Panc1 (cell line): Measurements from ENCODE around the gene ANXA6. TPM values are rescaled to one million over a fixed set of nuclear protein-coding genes. Genes with fewer than 3 reads are reported as not detected.

ENCODE experiments used
- ATAC-seq: fragments of 200-7000 bp; cut with Tn5 transposase; 2 replicates; pipeline ENCODE4 v1.9.1; 2020; ENCODE audit warnings: mild to moderate bottlenecking, moderate library complexity
- BruUV-seq: library from RNA; stranded (reverse); fragments of 400-500 nt; replicated peaks from 2 replicates; lab custom pipeline; 2021; lab: Mats Ljungman, UMichigan
- CTCF ChIA-PET: fragments of 300-600 bp; sonication (Branson Sonifier 250); formaldehyde crosslinking; loops from one replicate; lab custom pipeline; 2022; ENCODE audit warnings: antibody characterized with exemption; lab: Charles Lee
- POLR2A ChIA-PET: fragments of 300-600 bp; sonication (Branson Sonifier 250); formaldehyde crosslinking; loops from one replicate; lab custom pipeline; 2022; ENCODE audit warnings: antibody characterized with exemption; lab: Charles Lee
- DNase-seq: peaks from one replicate; pipeline ENCODE4 v3.0.0-alpha.2; 2010; ENCODE audit warnings: low read depth, low spot score
- H3K27ac ChIP-seq: 2 replicates; pipeline ENCODE4 v1.5.1; 2011; ENCODE audit warnings: mild to moderate bottlenecking, low read length, inconsistent platforms
- H3K27me3 ChIP-seq: fragments of 200-500 bp; sonication (Bioruptor generic); 2 replicates; pipeline ENCODE4 v1.6.0; 2014; ENCODE audit warnings: low read length, inconsistent platforms; ENCODE audit not compliant: control insufficient read depth, insufficient read depth
- H3K36me3 ChIP-seq: fragments of 200-500 bp; sonication (Bioruptor generic); 2 replicates; pipeline ENCODE4 v1.5.1; 2014; ENCODE audit warnings: inconsistent platforms, mild to moderate bottlenecking, low read length, moderate library complexity; ENCODE audit not compliant: control insufficient read depth, insufficient read depth
- H3K4me1 ChIP-seq: 2 replicates; pipeline ENCODE4 v1.5.1; 2011; ENCODE audit warnings: inconsistent platforms, mild to moderate bottlenecking, low read length, moderate library complexity; ENCODE audit not compliant: control insufficient read depth, insufficient read depth
- H3K4me3 ChIP-seq, 2 experiments: 2 replicates each; pipeline ENCODE4 v1.5.1; 2011 to 2012; ENCODE audit warnings: low read depth in 2 of 2, low read length in 2 of 2, mild to moderate bottlenecking in 2 of 2, inconsistent platforms in 1 of 2, moderate library complexity in 1 of 2
- H3K9me3 ChIP-seq: fragments of 200-500 bp; sonication (Bioruptor generic); 2 replicates; pipeline ENCODE4 v1.5.1; 2014; ENCODE audit warnings: low read depth, mild to moderate bottlenecking, inconsistent platforms, low read length, moderate library complexity; ENCODE audit not compliant: control insufficient read depth, insufficient read depth
- CTCF ChIP-seq: fragments of 450-650 bp; IDR thresholded peaks from 2 replicates; pipeline ENCODE4 v1.5.1; 2017; ENCODE audit warnings: mild to moderate bottlenecking
- POLR2AphosphoS5 ChIP-seq: IDR thresholded peaks from 2 replicates; pipeline ENCODE4 v1.6.1; 2012; ENCODE audit warnings: mild to moderate bottlenecking, low read depth, low read length, moderate library complexity
- REST ChIP-seq, 2 experiments: IDR thresholded peaks; 2 replicates each; pipeline ENCODE4 v1.6.1; 2011 to 2012; ENCODE audit warnings: low read depth in 2 of 2, control low read depth in 1 of 2, low read length in 1 of 2, mild to moderate bottlenecking in 1 of 2, moderate library complexity in 1 of 2; ENCODE audit not compliant: insufficient read depth in 1 of 2
- SIN3A ChIP-seq: IDR thresholded peaks from 2 replicates; pipeline ENCODE4 v1.6.1; 2012; ENCODE audit warnings: low read depth, mild to moderate bottlenecking, low read length, moderate library complexity, borderline replicate concordance; ENCODE audit not compliant: insufficient read depth
- TCF7L2 ChIP-seq: IDR thresholded peaks from 2 replicates; pipeline ENCODE4 v1.6.1; 2011; ENCODE audit warnings: mild to moderate bottlenecking, low read depth, low read length, inconsistent platforms
- in situ Hi-C: cut with HindIII; loops from 2 replicates; pipeline ENCODE4 v1.10.0; 2016; ENCODE audit warnings: low sequenced_read_pairs, low pct_unique_long_range_greater_than_20kb
- intact Hi-C: fragments of 100-400 bp; cut with micrococcal nuclease; formaldehyde crosslinking; loops from one replicate; pipeline ENCODE4 v1.10.0; 2022; ENCODE audit not compliant: unreplicated experiment
- total RNA-seq: library from RNA; stranded (reverse); gene quantifications from one replicate; pipeline ENCODE4 v1.2.1, GENCODE V29; 2021; ENCODE audit not compliant: unreplicated experiment

Gene ANXA6
- total RNA-seq, 1 experiment from 2014 or later: 60.0 TPM

DNA sequence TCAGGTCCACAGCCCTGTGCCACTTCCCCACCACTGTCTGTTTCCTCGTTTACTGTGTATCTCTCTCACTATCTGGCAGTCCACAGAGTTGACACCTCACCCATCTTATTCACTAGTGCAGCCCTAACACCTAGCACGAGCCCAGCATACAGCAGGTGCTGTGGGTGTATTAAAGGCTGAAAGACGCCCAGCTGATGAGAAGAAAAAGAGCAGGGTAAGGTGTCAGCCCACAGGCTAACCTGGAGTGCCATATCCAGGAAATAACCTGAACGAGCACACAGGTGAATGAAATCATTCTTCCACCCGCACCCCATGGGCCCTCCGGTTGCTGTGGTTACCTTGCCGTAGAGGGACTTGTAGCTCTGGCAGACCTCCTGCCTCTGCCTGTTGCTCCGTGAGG is 18.6 kb downstream of the ANXA6 start:
- in situ Hi-C loops: no loop called here
- no peak for TF ChIP-seq REST (IDR thresholded peaks at IDR 0.05; ENCODE audit: insufficient read depth in 1 of 2, low read depth in 2 of 2, low read length in 1 of 2)
- intact Hi-C loops: no loop called here
- POLR2A ChIA-PET: no interaction called here
- no peak overlapping the region for H3K27ac ChIP-seq
- H3K27me3 ChIP-seq: no peaks in the 10 kb centered on the region
- no peaks in the 10 kb centered on the region for H3K36me3 ChIP-seq
- H3K4me3 ChIP-seq: no peak overlapping the region
- ATAC-seq (no peak), DNase-seq (no peak)
- no TSS peak for BruUV-seq
- no peaks in the 10 kb centered on the region for H3K4me1 ChIP-seq
- H3K9me3 ChIP-seq: no peaks in the 10 kb centered on the region
- CTCF ChIA-PET: no interaction called here

DNA sequence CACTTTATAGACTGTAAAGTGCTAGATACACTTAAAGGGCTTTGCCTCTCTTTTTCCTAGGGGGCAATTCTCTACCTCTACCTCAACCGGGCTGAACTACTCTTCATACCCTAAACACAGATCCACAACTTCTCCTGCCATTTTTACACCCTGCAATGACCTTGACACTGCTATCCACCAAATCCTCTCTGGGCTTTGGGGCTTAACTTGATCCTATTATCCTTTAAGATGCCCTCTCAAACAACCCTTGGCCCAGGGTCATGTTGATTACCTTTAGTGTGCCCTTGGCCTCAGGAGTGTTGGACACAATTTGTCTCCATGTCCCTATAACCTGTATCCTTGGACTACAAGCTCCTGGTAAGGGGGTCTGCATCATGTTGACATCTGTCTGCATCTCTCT is 19.5 kb downstream of the ANXA6 start:
- H3K27me3 ChIP-seq: no peaks in the 10 kb centered on the region
- in situ Hi-C loops (no loop called here), intact Hi-C loops (no loop called here)
- CTCF ChIA-PET: no interaction called here
- POLR2A ChIA-PET: no interaction called here
- no peak for TF ChIP-seq REST (IDR thresholded peaks at IDR 0.05; ENCODE audit: insufficient read depth in 1 of 2, low read depth in 2 of 2, low read length in 1 of 2)
- TF ChIP-seq SIN3A: no peak
- TF ChIP-seq POLR2AphosphoS5: no peak
- TF ChIP-seq TCF7L2: no peak
- TF ChIP-seq CTCF: no peak
- H3K4me1 ChIP-seq: no peaks in the 10 kb centered on the region
- no TSS peak for BruUV-seq
- H3K4me3 ChIP-seq: no peak overlapping the region
- H3K27ac ChIP-seq: no peak overlapping the region
- no peak for ATAC-seq
- no peaks in the 10 kb centered on the region for H3K9me3 ChIP-seq
- H3K36me3 ChIP-seq: no peaks in the 10 kb centered on the region
- no peak for DNase-seq
